H1 (cell line): Measurements from ENCODE around the gene CACNA2D4. TPM values are rescaled to one million over a fixed set of nuclear protein-coding genes. Genes with fewer than 3 reads are reported as not detected.

Experiments
- CEBPB ChIP-seq: IDR thresholded peaks from 2 replicates; pipeline ENCODE4 v1.6.1; 2012; ENCODE audit warnings: low read depth, low read length
- KDM1A ChIP-seq: fragments of 200-600, 300-600 bp; sonication (generic); IDR thresholded peaks from 2 replicates; pipeline ENCODE4 v1.7.1; 2016; ENCODE audit warnings: mild to moderate bottlenecking, low read length, borderline replicate concordance
- KDM4A ChIP-seq: IDR thresholded peaks from one replicate; pipeline ENCODE4 v1.7.1; 2012; ENCODE audit warnings: low read depth, mild to moderate bottlenecking, moderate library complexity, low read length, inconsistent platforms; ENCODE audit not compliant: severe bottlenecking
- SP4 ChIP-seq: IDR thresholded peaks from 2 replicates; pipeline ENCODE4 v1.6.1; 2012; ENCODE audit warnings: low read length, inconsistent platforms
- ZNF274 ChIP-seq: IDR thresholded peaks from 2 replicates; pipeline ENCODE4 v1.7.0; 2012; ENCODE audit warnings: low read length, borderline replicate concordance; ENCODE audit errors: extremely low read depth
- polyA plus RNA-seq, 7 experiments: library from polyadenylated mRNA; depleted of rRNA in 3 of 7; stranded (reverse) in 5 of 7; unstranded in 2 of 7; fragments of >200 nt in 5 of 7; fragments of 200-250 nt in 2 of 7; gene quantifications; 1 replicate in 5 of 7; 2 replicates in 1 of 7; 4 replicates in 1 of 7; pipeline versions ENCODE4 v1.2.1 to v1.2.3, GENCODE V29; 2011 to 2013; ENCODE audit warnings: missing spikeins in 2 of 7, mixed read lengths in 2 of 7
- total RNA-seq: library from RNA; stranded (reverse); fragmentation: NEBNext Ultra II Directional; extraction: Animal tissue kit (Norgen Biotek cat#: 25700); gene quantifications from 2 replicates; pipeline ENCODE4 v1.2.1, GENCODE V29; 2021
- TF ChIP-seq, protein P1 (sequence below), 3 experiments: IDR thresholded peaks; 1 replicate in 2 of 3; 2 replicates in 1 of 3; pipeline versions ENCODE4 v1.5.1 to v1.6.1; 2011; ENCODE audit warnings: low read length in 3 of 3, mild to moderate bottlenecking in 3 of 3, inconsistent platforms in 2 of 3, low read depth in 1 of 3, moderate library complexity in 1 of 3; ENCODE audit not compliant: insufficient read depth in 1 of 3; ENCODE audit errors: control extremely low read depth in 1 of 3

Gene CACNA2D4
- total and polyA plus RNA-seq, 2 of the 8 experiments (the other 6 are each of a cell fraction or from before 2014, with no cell fraction given): 0.44 to 0.88 TPM

DNA sequence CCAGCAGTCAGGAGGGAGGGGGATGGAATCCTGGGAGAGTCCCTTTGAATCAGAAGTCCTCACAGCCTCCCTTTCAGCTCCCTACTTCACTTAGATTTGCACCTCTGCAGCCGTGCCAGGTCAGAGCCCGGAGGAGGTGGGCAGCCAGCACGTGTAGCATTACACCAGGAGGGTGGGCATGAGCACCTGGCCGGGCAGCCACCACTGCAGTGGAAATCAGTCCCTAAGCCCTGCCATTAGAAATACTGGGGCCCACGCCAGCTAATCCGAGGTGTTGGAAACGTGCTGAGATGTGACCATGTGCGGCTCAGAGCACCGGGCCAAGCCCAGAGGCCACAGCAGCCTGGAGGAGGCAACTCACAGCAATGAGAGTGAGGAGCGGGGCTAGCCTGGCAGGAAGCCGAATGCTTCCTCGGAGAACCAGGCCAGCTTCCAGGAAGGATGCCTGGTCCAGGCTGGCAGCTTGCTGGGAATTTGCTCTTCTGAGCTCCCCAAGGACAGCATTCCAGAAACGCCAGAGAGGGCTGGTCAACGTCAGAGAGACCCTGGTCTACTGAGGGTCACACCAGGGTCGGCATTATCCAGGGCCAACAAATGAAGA lies 9.4 kb upstream of the CACNA2D4 start (continued):
- TF ChIP-seq, protein P1, sequence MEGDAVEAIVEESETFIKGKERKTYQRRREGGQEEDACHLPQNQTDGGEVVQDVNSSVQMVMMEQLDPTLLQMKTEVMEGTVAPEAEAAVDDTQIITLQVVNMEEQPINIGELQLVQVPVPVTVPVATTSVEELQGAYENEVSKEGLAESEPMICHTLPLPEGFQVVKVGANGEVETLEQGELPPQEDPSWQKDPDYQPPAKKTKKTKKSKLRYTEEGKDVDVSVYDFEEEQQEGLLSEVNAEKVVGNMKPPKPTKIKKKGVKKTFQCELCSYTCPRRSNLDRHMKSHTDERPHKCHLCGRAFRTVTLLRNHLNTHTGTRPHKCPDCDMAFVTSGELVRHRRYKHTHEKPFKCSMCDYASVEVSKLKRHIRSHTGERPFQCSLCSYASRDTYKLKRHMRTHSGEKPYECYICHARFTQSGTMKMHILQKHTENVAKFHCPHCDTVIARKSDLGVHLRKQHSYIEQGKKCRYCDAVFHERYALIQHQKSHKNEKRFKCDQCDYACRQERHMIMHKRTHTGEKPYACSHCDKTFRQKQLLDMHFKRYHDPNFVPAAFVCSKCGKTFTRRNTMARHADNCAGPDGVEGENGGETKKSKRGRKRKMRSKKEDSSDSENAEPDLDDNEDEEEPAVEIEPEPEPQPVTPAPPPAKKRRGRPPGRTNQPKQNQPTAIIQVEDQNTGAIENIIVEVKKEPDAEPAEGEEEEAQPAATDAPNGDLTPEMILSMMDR (IDR thresholded peaks at IDR 0.05; ENCODE audit: control extremely low read depth in 1 of 3, insufficient read depth in 1 of 3, low read depth in 1 of 3, low read length in 3 of 3): no peak
- TF ChIP-seq CEBPB (no peak), SP4 (no peak), KDM4A (no peak), KDM1A (no peak), ZNF274 (no peak)
